GM21515 (cell line): Measurements from ENCODE around the gene DACH2.

ENCODE experiments used
- ATAC-seq: cut with Tn5 transposase; IDR thresholded peaks from one replicate; pipeline ENCODE4 v1.9.1; 2021; ENCODE audit not compliant: unreplicated experiment

Gene DACH2

DNA sequence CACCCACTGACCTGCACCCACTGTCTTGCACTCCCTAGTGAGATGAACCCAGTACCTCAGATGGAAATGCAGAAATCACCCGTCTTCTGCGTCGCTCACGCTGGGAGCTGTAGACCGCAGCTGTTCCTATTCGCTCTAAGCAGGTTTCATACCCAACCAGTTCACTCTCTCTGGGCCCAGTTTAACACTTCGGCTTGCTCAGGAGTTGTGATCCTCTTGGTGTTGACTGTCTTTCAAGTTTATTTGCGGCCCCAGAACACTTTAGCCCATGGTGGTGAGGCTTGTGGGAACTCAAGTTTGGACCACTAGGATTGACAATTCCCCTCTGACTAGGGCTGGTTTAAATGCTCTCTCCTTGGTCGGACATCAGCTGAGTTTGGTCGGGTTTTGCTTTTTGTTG is 147.0 kb downstream of the DACH2 start:
- no peak for ATAC-seq

DNA sequence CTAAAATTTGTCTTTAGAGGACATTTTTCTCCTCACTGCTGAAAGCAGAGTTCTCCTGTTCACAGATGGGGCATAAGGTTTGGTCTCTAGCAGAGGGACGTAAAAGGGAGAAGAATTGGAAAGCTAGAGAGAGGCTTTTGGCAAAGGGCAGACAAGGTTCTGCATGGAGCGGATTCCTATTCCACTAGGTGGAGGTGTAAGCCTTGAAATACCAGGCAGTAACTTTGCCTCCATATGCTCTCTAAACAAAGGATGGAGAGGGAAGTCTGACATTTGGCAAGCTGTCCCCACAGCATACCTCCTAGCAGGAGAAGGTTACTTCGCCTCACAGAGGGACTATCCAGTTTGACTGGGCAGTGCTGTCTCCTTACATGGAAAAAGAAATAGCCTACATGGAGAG is 174.7 kb downstream of the DACH2 start:
- ATAC-seq, result no peak

- no peak for ATAC-seq
Measured at GRCh38 chrX:86329174-86329573, 180.9 kb downstream of the DACH2 start.

DNA sequence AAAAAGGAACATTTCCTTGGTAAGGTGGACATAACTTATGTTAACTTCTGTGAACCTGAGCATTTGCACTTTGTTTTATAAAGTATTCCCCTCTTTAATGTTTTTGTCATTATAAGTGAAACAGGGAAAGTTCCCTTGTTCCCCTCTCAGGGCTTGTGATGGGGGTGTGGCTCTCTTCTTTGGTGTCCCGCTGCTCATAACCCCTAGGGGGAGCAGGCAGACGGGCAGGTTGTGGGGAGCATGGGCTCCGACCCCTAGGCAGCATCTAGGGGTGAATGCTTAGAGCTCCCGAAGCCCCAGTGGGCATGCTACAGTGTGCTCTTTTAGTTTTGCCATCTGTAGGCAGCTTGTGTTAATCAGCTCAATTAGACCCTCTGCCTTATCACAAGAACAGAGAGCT is 200.4 kb downstream of the DACH2 start:
- no peak for ATAC-seq

GRCh38 chrX:86349115-86349514 is 200.9 kb downstream of the DACH2 start:
- ATAC-seq, result no peak

DNA sequence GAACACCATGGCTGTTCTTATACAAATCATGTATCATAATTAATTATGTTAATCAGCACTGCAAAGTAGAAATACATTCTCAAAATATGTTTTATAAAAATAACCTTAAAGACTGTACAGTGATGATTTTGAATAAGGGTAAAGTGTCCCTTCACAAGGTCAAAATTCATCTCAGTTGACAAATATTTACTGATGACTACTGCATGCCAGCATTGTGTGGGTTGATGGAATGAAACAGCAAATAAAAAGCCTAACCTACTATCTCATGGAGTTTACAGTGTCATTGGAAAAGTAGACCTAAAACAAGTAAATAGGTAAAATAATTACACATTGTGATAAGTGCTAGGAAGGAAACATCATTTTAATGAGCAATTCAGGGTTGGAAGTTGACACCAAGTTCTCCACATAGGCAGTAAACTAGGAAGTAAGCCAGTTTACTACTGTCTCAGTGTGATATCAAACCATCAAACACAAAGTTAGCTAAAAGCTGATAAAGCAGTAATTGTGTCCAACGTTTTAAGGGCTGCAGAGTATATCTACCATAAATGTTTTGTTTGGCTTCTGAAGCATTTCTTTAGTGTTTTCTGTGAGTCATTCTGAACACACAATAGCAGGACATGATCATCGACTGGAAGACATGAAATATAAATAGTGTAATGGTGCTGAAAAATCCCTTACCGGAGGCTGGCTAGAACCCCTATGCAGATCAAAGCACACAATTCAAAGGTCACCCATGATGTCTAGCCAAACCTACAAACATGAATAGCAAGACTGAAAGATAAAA is 221.8 kb downstream of the DACH2 start:
- ATAC-seq, result no peak

DNA sequence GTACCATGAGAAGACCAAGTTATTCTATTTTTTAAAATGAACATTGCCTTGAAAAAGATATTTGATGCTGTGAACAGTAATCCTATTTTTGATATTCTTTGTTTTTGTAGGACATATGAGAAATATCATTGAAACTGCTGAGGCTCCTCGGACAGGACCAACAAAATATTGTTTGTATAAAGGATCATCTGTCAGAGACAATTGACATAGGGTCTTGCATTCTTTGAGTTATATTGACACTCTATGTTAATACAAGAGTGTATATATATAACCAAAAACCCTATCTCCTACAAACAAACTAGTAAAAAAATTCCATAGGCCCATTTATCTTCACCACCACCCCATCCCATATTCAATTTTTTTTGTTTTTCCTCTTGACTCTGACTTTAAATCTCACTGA is 222.7 kb downstream of the DACH2 start:
- no peak for ATAC-seq

- no peak for ATAC-seq
Measured at GRCh38 chrX:86379209-86379608, 231.0 kb downstream of the DACH2 start.

DNA sequence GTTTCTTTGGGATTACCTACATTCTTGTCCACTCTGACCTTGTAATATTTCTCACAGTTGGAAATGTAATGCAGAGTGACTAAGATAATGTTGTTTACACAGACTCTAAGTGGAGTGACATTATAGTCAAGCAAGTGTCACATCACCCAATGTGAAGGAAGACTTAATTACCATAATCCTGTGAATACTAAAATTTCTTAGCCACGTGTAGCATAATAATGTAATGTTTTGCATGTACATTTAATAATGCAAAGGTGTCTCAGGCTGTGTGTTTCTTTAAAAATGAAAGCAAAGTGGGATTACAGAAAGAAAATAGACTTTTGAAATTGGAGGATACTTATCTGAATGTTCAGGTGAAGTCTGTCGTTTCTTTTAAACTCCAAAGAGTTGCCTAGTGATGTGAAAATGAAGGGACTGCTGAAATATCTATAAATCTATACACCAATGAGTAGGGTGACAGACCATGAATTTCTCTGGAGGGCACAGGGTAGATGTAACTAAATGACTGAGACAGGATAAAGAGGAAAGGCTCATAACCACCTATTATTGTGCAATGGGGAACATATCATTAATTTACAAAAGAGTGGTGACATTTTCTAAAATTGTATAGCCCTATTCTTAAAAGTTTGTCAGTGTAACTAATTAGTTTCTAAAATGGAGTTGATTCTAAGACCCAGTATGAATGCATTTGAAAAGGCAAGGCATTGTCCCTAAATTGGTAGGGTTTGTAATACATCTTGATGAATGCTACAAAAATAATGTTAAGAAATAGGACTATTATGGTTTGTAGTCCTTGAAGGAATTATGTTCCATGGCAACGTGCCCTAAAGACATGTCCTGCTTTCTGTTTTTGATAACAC is 235.7 kb downstream of the DACH2 start:
- no peak for ATAC-seq

DNA sequence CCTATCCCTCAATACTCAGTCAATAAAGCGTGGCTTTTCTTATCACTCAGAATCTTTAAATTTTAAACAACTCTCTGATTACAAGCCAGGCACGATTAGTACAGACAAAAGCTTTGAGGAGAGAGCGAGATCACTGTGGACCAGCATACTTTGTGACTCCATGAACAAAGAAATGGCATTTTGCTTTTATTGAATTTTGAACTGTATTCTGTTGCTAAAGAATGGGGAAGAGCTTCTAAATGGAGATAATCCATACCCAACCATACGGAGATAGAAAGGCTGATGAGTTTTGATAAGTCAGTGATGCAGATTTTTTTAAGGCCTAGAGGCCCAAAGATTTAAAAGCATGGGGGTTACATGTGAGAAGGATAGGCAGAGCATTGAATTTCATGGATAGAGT is 259.1 kb downstream of the DACH2 start:
- ATAC-seq, result no peak

- ATAC-seq, result no peak
Measured at GRCh38 chrX:86421771-86422170, 273.5 kb downstream of the DACH2 start.

DNA sequence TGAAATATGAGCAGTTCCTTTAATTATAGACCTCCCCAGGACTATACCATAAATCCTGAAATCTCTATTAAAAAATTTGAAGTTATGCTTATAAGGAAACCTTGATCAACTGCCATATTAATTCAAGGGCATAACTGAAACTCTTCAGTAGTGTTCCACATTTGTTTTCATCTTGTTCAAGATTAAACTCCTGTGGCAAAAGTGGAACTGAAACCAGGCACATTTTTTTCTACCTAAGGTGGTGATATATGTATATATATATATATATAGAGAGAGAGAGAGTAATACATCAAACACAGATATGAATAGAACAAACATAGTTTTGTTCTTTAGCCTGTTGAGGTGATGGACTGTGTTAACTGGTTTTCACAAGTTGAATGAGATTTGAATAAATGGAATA is 287.9 kb downstream of the DACH2 start:
- no peak for ATAC-seq

GRCh38 chrX:86455495-86455894 is 307.2 kb downstream of the DACH2 start:
- no peak for ATAC-seq

- no peak for ATAC-seq
Measured at GRCh38 chrX:86460760-86461159, 312.5 kb downstream of the DACH2 start.

DNA sequence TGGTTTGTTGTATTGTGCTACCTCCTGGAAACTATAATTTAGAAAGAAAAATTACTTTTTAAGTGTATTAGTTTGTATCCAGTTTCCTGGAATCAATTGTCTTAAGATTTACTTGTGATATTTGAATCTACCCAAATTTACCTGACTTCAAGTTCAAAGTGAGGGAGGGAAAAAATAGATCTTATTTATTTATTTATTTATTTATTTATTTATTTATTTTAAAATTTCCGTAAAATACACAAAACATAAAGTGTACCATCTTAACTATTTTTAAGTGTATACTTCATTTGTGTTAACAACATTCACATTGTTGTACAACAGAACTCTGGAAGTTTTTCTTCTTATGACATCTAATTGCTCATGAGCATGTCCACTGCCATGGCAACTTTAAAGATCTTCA is 356.0 kb downstream of the DACH2 start:
- ATAC-seq, result no peak

DNA sequence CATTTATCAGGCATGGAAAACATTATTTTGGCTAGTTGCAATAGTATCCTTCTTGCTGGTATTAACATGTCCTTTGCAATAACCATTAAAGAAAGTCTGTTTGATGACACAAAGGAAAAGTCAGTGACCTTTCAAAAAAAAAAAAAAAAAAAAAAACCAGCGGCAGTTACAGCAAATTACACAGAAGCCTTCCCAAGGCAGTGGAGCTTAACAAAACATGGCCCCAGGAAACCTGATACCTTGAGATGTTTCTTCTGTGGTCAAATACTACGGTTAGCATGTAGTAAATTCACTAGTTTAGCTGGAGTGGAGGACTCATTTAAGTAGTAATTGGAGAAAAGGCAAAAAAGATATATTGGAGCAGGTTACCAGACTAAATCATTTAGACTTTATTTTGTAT is 359.1 kb downstream of the DACH2 start:
- ATAC-seq, result no peak

- ATAC-seq, result no peak
Measured at GRCh38 chrX:86579777-86580176, 431.5 kb downstream of the DACH2 start.

DNA sequence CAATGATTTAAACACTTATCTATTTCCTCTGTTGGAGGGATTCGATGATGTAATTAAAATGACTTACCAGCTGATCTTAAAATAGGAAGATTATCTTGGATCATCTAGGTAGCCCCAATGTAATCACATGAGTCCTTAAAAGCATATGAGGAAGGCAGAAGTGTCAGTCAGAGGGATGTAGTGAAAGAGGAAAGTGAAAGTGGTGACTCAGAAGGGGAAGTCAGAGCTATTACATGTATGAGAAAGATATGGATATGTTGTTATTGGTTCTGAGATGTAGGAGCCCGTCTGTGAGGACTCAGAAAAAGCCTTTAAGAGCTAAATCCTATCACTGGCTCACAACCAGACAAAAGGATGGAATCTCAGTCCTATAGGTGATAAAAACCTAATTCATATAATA is 456.4 kb downstream of the DACH2 start:
- ATAC-seq, result no peak

GRCh38 chrX:86696951-86697350 is 548.7 kb downstream of the DACH2 start:
- no peak for ATAC-seq

GRCh38 chrX:86711531-86712180 is 563.4 kb downstream of the DACH2 start:
- no peak for ATAC-seq

- ATAC-seq, result no peak
Measured at GRCh38 chrX:86714441-86714840, 566.2 kb downstream of the DACH2 start.

DNA sequence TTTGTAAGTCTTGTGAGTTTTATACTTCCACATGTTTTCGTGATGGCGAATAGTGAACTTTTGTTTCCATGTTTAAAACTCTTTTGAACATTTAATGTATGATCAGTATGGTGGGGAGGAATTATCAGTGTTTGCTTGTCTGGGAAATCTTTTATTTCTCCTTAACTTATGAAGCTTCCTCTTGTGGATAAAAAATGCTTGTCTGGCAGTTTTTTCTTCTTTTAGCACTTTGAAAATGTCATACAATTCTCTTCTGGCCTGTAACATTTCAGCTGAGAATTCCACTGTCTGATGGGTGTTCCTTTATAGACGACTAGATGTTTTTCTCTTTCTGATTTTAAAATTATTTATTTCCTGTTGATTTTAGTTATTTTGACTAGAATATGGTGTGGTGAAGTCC is 576.0 kb downstream of the DACH2 start:
- ATAC-seq, result no peak
